HEK293T (cell line): ENCODE results near the gene CLDN1.

Experiments
- CTCF ChIA-PET: fragments of 350-600 bp; formaldehyde crosslinking; extraction: SDS; loops from one replicate; lab custom pipeline; 2021; ENCODE audit warnings: antibody characterized with exemption, inconsistent platforms; lab: Yijun Ruan, JAX
- POLR2A ChIA-PET: fragments of 350-600 bp; formaldehyde crosslinking; extraction: SDS; loops from one replicate; lab custom pipeline; 2020; ENCODE audit warnings: antibody characterized with exemption, inconsistent platforms; lab: Yijun Ruan, JAX
- DNase-seq: peaks from one replicate; pipeline ENCODE4 v3.0.0; 2012; ENCODE audit warnings: mixed read lengths; ENCODE audit errors: extremely low spot score
- ARNT ChIP-seq: fragments of 450-650 bp; IDR thresholded peaks from 2 replicates; pipeline ENCODE4 v1.6.1; 2017; ENCODE audit warnings: mild to moderate bottlenecking
- BHLHE40 ChIP-seq: fragments of 450-650 bp; IDR thresholded peaks from 2 replicates; pipeline ENCODE4 v1.6.1; 2016; ENCODE audit warnings: mild to moderate bottlenecking, moderate library complexity, borderline replicate concordance
- CTBP1 ChIP-seq: fragments of 450-650 bp; IDR thresholded peaks from 2 replicates; pipeline ENCODE4 v1.6.1; 2016; ENCODE audit warnings: borderline replicate concordance
- ELF4 ChIP-seq: fragments of 450-650 bp; IDR thresholded peaks from 2 replicates; pipeline ENCODE4 v1.6.1; 2017; ENCODE audit warnings: antibody characterized with exemption
- FOXA1 ChIP-seq: fragments of 450-650 bp; IDR thresholded peaks from 2 replicates; pipeline ENCODE4 v1.6.1; 2016; ENCODE audit warnings: mild to moderate bottlenecking
- FOXK2 ChIP-seq: fragments of 450-650 bp; IDR thresholded peaks from 2 replicates; pipeline ENCODE4 v1.6.1; 2016; ENCODE audit warnings: mild to moderate bottlenecking
- FOXM1 ChIP-seq: fragments of 450-650 bp; IDR thresholded peaks from 2 replicates; pipeline ENCODE4 v1.6.1; 2017; ENCODE audit warnings: mild to moderate bottlenecking, borderline replicate concordance
- HDGF ChIP-seq: fragments of 450-650 bp; IDR thresholded peaks from 2 replicates; pipeline ENCODE4 v1.6.1; 2017; ENCODE audit warnings: antibody characterized with exemption, borderline replicate concordance
- L3MBTL2 ChIP-seq: fragments of 450-650 bp; conservative IDR thresholded peaks from 2 replicates; pipeline ENCODE4 v1.6.1; 2016; ENCODE audit warnings: mild to moderate bottlenecking
- LEF1 ChIP-seq: fragments of 450-650 bp; IDR thresholded peaks from 2 replicates; pipeline ENCODE4 v1.6.1; 2017; ENCODE audit warnings: mild to moderate bottlenecking, borderline replicate concordance
- NFRKB ChIP-seq: fragments of 450-650 bp; IDR thresholded peaks from 2 replicates; pipeline ENCODE4 v1.6.1; 2016; ENCODE audit warnings: mild to moderate bottlenecking, moderate library complexity
- PKNOX1 ChIP-seq: fragments of 450-650 bp; IDR thresholded peaks from 2 replicates; pipeline ENCODE4 v1.6.1; 2016
- SP1 ChIP-seq: fragments of 450-650 bp; IDR thresholded peaks from 2 replicates; pipeline ENCODE4 v1.6.1; 2017
- SUZ12 ChIP-seq: fragments of 450-650 bp; IDR thresholded peaks from 2 replicates; pipeline ENCODE4 v1.6.1; 2016; ENCODE audit warnings: mild to moderate bottlenecking
- TARDBP ChIP-seq: fragments of 450-650 bp; IDR thresholded peaks from 2 replicates; pipeline ENCODE4 v1.6.1; 2016
- ZNF384 ChIP-seq: fragments of 450-650 bp; IDR thresholded peaks from 2 replicates; pipeline ENCODE4 v1.6.1; 2016

CLDN1 gene

GRCh38 chr3:190356246-190356645 lies 34.0 kb upstream of the CLDN1 start:
- DNase-seq = no peak
- CTCF ChIA-PET = no interaction called here

GRCh38 chr3:190352861-190353457 lies 30.7 kb upstream of the CLDN1 start:
- CTCF ChIA-PET = interaction anchor here (1.1 kb wide), 1 partner anchor 392 kb away, joined by 3 read pairs; no protein-coding TSS in a partner anchor
- DNase-seq = no peak
- TF ChIP-seq L3MBTL2 (no peak), ELF4 (no peak)
- POLR2A ChIA-PET = no interaction called here

More at GRCh38 chr3:190356246-190356645, 34.0 kb upstream of the CLDN1 start:
- POLR2A ChIA-PET = no interaction called here
- TF ChIP-seq FOXA1 (no peak), ELF4 (no peak), ARNT (no peak), L3MBTL2 (no peak), SUZ12 (no peak), HDGF (no peak), PKNOX1 (no peak), TARDBP (no peak), NFRKB (no peak), LEF1 (no peak), CTBP1 (no peak), FOXM1 (no peak), BHLHE40 (no peak)

- no peak for DNase-seq
- ChIA-PET POLR2A (no interaction called here), CTCF (no interaction called here)
- TF ChIP-seq ARNT = no peak
Observed at GRCh38 chr3:190346541-190346940, 24.3 kb upstream of the CLDN1 start.

- POLR2A ChIA-PET = no interaction called here
- TF ChIP-seq ELF4 = no peak
- TF ChIP-seq L3MBTL2 = no peak
- TF ChIP-seq SP1 = no peak
- TF ChIP-seq FOXA1 = no peak
- no peak for TF ChIP-seq ZNF384
- no peak for TF ChIP-seq FOXM1
- no peak for TF ChIP-seq LEF1
- no peak for TF ChIP-seq BHLHE40
- TF ChIP-seq ARNT = no peak
- TF ChIP-seq SUZ12 = no peak
- TF ChIP-seq HDGF = no peak
- no peak for DNase-seq
- CTCF ChIA-PET = no interaction called here
Observed at GRCh38 chr3:190345878-190346277, 23.6 kb upstream of the CLDN1 start.

- ChIA-PET CTCF (interaction anchor here (0.5 kb wide), 1 partner anchor 321 kb away, joined by 6 read pairs; no protein-coding TSS in a partner anchor), POLR2A (no interaction called here)
- DNase-seq = no peak
Observed at GRCh38 chr3:190345027-190345821, 23.0 kb upstream of the CLDN1 start.

GRCh38 chr3:190340071-190340470 lies 17.8 kb upstream of the CLDN1 start:
- no peak for TF ChIP-seq LEF1
- TF ChIP-seq SP1 = no peak
- TF ChIP-seq FOXA1 = no peak
- TF ChIP-seq PKNOX1 = no peak
- no peak for TF ChIP-seq CTBP1
- TF ChIP-seq L3MBTL2 = no peak
- TF ChIP-seq HDGF = no peak
- POLR2A ChIA-PET = no interaction called here
- CTCF ChIA-PET = no interaction called here
- DNase-seq = no peak

More at GRCh38 chr3:190345027-190345821, 23.0 kb upstream of the CLDN1 start:
- no peak for TF ChIP-seq FOXA1
- TF ChIP-seq HDGF = no peak
- no peak for TF ChIP-seq TARDBP
- no peak for TF ChIP-seq FOXM1
- TF ChIP-seq SP1 = no peak
- TF ChIP-seq ARNT = no peak
- no peak for TF ChIP-seq ZNF384
- TF ChIP-seq BHLHE40 = no peak
- TF ChIP-seq SUZ12 = no peak
- no peak for TF ChIP-seq PKNOX1
- TF ChIP-seq LEF1 = no peak
- no peak for TF ChIP-seq NFRKB
- no peak for TF ChIP-seq FOXK2
- no peak for TF ChIP-seq ELF4
- no peak for TF ChIP-seq L3MBTL2
- TF ChIP-seq CTBP1 = no peak

GRCh38 chr3:190339130-190339529 lies 16.9 kb upstream of the CLDN1 start:
- TF ChIP-seq PKNOX1 (no peak), SP1 (no peak), TARDBP (no peak), FOXA1 (no peak), CTBP1 (no peak)
- no peak for DNase-seq
- ChIA-PET CTCF (no interaction called here), POLR2A (no interaction called here)
